ENCODE measurements around the gene CAPN9. TPM values are rescaled to one million over a fixed set of nuclear protein-coding genes. Genes with fewer than 3 reads are reported as not detected.
"Not testable (repeated sequence)": the region's sequence is repeated elsewhere in the genome, so short reads cannot be mapped to it uniquely, and the experiment has no call there.

CAPN9 gene
- total RNA-seq, 2 donors from 2014 or later, result 1.2 TPM; not detected in 1

GRCh38 chr1:230761443-230762167, 14.4 kb downstream of the CAPN9 start:
- no peak for ATAC-seq (ENCODE audit: insufficient number of reproducible peaks, low FRiP score, low read depth)
- no peaks in the 10 kb centered on the region for H3K9me3 ChIP-seq
- H3K27me3 ChIP-seq (replicated peaks; ENCODE audit: insufficient read depth), result no peaks in the 10 kb centered on the region
- no peak for DNase-seq (ENCODE audit: low spot score)
- no peak for TF ChIP-seq CTCF (IDR thresholded peaks at IDR 0.05)
- no peak overlapping the region for H3K27ac ChIP-seq
- no peak overlapping the region for H3K4me3 ChIP-seq
- no peaks in the 10 kb centered on the region for H3K4me1 ChIP-seq (ENCODE audit: control insufficient read depth in 1 of 2, low read depth in 2 of 2)
- no peaks in the 10 kb centered on the region for H3K36me3 ChIP-seq

GRCh38 chr1:230763927-230764591, 16.9 kb downstream of the CAPN9 start:
- H3K36me3 ChIP-seq, result no peaks in the 10 kb centered on the region
- H3K4me3 ChIP-seq, result no peak overlapping the region
- no peaks in the 10 kb centered on the region for H3K4me1 ChIP-seq (ENCODE audit: control insufficient read depth in 1 of 2, low read depth in 2 of 2)
- no peaks in the 10 kb centered on the region for H3K9me3 ChIP-seq
- DNase-seq (ENCODE audit: low spot score), result no peak
- no peaks in the 10 kb centered on the region for H3K27me3 ChIP-seq (replicated peaks; ENCODE audit: insufficient read depth)
- no peak overlapping the region for H3K27ac ChIP-seq
- no peak for TF ChIP-seq CTCF (IDR thresholded peaks at IDR 0.05)
- no peak for ATAC-seq (ENCODE audit: insufficient number of reproducible peaks, low FRiP score, low read depth)

GRCh38 chr1:230766318-230766717, 19.1 kb downstream of the CAPN9 start:
- H3K4me3 ChIP-seq, result no peak overlapping the region
- no peaks in the 10 kb centered on the region for H3K36me3 ChIP-seq
- no peak overlapping the region for H3K27ac ChIP-seq
- H3K4me1 ChIP-seq (ENCODE audit: control insufficient read depth in 1 of 2, low read depth in 2 of 2), result no peaks in the 10 kb centered on the region
- DNase-seq (ENCODE audit: low spot score) (no peak), ATAC-seq (ENCODE audit: insufficient number of reproducible peaks, low FRiP score, low read depth) (no peak)
- no peaks in the 10 kb centered on the region for H3K27me3 ChIP-seq (replicated peaks; ENCODE audit: insufficient read depth)
- H3K9me3 ChIP-seq, result no peaks in the 10 kb centered on the region
- no peak for TF ChIP-seq CTCF (IDR thresholded peaks at IDR 0.05)

- not testable (repeated sequence) for H3K27ac ChIP-seq; H3K27me3 ChIP-seq (replicated peaks; ENCODE audit: insufficient read depth); DNase-seq (ENCODE audit: low spot score); H3K9me3 ChIP-seq; H3K36me3 ChIP-seq; ATAC-seq (ENCODE audit: insufficient number of reproducible peaks, low FRiP score, low read depth); H3K4me1 ChIP-seq (ENCODE audit: control insufficient read depth in 1 of 2, low read depth in 2 of 2); H3K4me3 ChIP-seq
Measured at GRCh38 chr1:230767859-230768612, 20.8 kb downstream of the CAPN9 start.

- Histone ChIP-seq H3K36me3 (no peaks in the 10 kb centered on the region), H3K4me3 (no peak overlapping the region), H3K4me1 (ENCODE audit: control insufficient read depth in 1 of 2, low read depth in 2 of 2) (peaks cover 0 to 8% of the 10 kb centered on the region in 2 donors), H3K27ac (no peak overlapping the region), H3K27me3 (replicated peaks; ENCODE audit: insufficient read depth) (no peaks in the 10 kb centered on the region), H3K9me3 (no peaks in the 10 kb centered on the region)
- no peak for TF ChIP-seq CTCF (IDR thresholded peaks at IDR 0.05)
- no peak for ATAC-seq (ENCODE audit: insufficient number of reproducible peaks, low FRiP score, low read depth)
- no peak for DNase-seq (ENCODE audit: low spot score)
Measured at GRCh38 chr1:230768903-230769570, 21.8 kb downstream of the CAPN9 start.
